Upper lobe of left lung (tissue), 4 donors: ENCODE data around the gene TLK1.

Source experiments
- POLR2A ChIP-seq, 4 donors: fragments of 450-650 bp; IDR thresholded peaks; one replicate each; pipeline ENCODE4 v1.5.1; 2016 to 2017; ENCODE audit warnings: antibody characterized with exemption in 4 of 4, mild to moderate bottlenecking in 2 of 4
- TF ChIP-seq, protein P1 (sequence below), 6 experiments: fragments of 450-650 bp in 4 of 6; fragments of 200-600 bp in 2 of 6; sonication (generic) in 2 of 6; IDR thresholded peaks; one replicate each; pipeline ENCODE4 v1.5.1; 2016 to 2019; ENCODE audit warnings: antibody characterized with exemption in 6 of 6

DNA sequence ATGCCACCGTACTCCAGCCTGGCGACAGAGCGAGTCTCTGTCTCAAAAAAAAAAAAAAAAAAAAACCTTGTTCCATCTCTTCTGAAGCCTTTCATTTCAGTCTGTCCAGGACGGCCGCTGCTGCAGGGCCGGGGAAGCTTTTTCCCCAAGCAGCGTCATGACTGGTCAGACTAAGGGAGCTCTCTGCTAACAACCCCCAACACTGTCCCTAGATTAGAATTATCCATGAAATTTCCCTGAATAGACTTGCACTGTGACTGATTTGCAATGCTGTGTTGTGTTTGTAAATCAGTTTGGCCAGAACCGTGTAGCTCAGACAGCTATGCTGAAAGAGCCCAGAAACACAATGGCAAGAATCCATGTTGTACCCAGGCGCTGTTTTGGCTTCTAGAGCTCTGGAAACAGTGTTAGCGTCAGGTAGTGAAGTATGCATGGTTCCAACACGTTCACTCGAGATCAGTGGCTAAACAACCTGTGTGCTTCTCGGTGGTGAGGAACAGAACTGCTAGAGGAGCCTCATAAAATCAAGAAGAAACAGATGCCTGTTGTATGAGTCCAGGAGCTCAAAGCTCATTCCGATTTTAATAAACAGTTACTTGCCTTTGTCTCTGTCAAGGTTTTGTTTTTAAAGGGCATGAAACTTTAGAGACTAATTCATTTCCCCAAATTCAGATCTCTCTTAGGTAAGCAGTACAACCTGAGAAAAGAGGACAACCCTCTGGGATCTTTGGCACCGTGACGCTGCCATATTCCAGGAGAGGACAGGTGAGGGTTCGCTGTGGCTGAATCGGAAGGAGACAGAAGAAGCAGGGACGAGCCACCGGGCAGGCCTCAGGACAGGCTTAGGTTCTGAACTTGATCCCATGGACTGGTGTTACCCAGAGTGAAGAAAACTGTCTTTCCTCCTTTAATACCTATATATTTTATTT lies 188.1 kb downstream of the TLK1 start:
- TF ChIP-seq POLR2A (IDR thresholded peaks at IDR 0.05) = no peak
- TF ChIP-seq, protein P1, sequence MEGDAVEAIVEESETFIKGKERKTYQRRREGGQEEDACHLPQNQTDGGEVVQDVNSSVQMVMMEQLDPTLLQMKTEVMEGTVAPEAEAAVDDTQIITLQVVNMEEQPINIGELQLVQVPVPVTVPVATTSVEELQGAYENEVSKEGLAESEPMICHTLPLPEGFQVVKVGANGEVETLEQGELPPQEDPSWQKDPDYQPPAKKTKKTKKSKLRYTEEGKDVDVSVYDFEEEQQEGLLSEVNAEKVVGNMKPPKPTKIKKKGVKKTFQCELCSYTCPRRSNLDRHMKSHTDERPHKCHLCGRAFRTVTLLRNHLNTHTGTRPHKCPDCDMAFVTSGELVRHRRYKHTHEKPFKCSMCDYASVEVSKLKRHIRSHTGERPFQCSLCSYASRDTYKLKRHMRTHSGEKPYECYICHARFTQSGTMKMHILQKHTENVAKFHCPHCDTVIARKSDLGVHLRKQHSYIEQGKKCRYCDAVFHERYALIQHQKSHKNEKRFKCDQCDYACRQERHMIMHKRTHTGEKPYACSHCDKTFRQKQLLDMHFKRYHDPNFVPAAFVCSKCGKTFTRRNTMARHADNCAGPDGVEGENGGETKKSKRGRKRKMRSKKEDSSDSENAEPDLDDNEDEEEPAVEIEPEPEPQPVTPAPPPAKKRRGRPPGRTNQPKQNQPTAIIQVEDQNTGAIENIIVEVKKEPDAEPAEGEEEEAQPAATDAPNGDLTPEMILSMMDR (IDR thresholded peaks at IDR 0.05) = no peak
